HG02981 (cell line): ENCODE results near the gene COPG2.
"Not testable (repeated sequence)": the region's sequence is repeated elsewhere in the genome, so short reads cannot be mapped to it uniquely, and the experiment has no call there.

Experiments
- ATAC-seq: cut with Tn5 transposase; IDR thresholded peaks from one replicate; pipeline ENCODE4 v1.9.1; 2021; ENCODE audit warnings: mild to moderate bottlenecking, moderate library complexity; ENCODE audit not compliant: unreplicated experiment

The COPG2 gene

GRCh38 chr7:130668258-130669084 lies at the start of gene COPG2:
TSS of gene COPG2 (minus strand) at chr7:130668748. CDS start at chr7:130668668, 80 bp downstream.
- ATAC-seq, result peak; percentile 95

GRCh38 chr7:130712416-130712815 lies 43.9 kb upstream of the COPG2 start:
- no peak for ATAC-seq

- no peak for ATAC-seq
These were observed 40.2 kb upstream of the COPG2 start for GRCh38 chr7:130708766-130709165.

GRCh38 chr7:130708001-130708400 lies 39.5 kb upstream of the COPG2 start:
- ATAC-seq, result no peak

- ATAC-seq, result no peak
These were observed 35.3 kb upstream of the COPG2 start for GRCh38 chr7:130703851-130704250.

- no peak for ATAC-seq
These were observed 33.1 kb upstream of the COPG2 start for GRCh38 chr7:130701650-130702049.

GRCh38 chr7:130700760-130701159 lies 32.2 kb upstream of the COPG2 start:
- no peak for ATAC-seq

- ATAC-seq, result no peak
These were observed 31.1 kb upstream of the COPG2 start for GRCh38 chr7:130699686-130700085.

- ATAC-seq, result no peak
These were observed 29.3 kb upstream of the COPG2 start for GRCh38 chr7:130697820-130698219.

- ATAC-seq, result no peak
These were observed 27.3 kb upstream of the COPG2 start for GRCh38 chr7:130695840-130696239.

- not testable (repeated sequence) for ATAC-seq
These were observed 23.8 kb upstream of the COPG2 start for GRCh38 chr7:130692396-130692795.

GRCh38 chr7:130689683-130690082 lies 21.1 kb upstream of the COPG2 start:
- ATAC-seq, result no peak

GRCh38 chr7:130683026-130683425 lies 14.5 kb upstream of the COPG2 start:
- no peak for ATAC-seq

- ATAC-seq, result no peak
These were observed 5.9 kb upstream of the COPG2 start for GRCh38 chr7:130674456-130674855.

GRCh38 chr7:130673066-130673465 lies 4.5 kb upstream of the COPG2 start:
- ATAC-seq, result no peak

GRCh38 chr7:130672146-130672545 lies 3.6 kb upstream of the COPG2 start:
- ATAC-seq, result no peak

- no peak for ATAC-seq
These were observed 645 bp upstream of the COPG2 start for GRCh38 chr7:130669085-130669700.

GRCh38 chr7:130667593-130668257 lies 823 bp downstream of the COPG2 start:
- no peak for ATAC-seq

- no peak for ATAC-seq
These were observed 6.1 kb downstream of the COPG2 start for GRCh38 chr7:130662426-130662825.

- no peak for ATAC-seq
These were observed 13.3 kb downstream of the COPG2 start for GRCh38 chr7:130655286-130655685.

- no peak for ATAC-seq
These were observed 13.7 kb downstream of the COPG2 start for GRCh38 chr7:130654850-130655249.

- no peak for ATAC-seq
These were observed 17.9 kb downstream of the COPG2 start for GRCh38 chr7:130650611-130651120.
